ENCODE data around the gene MIR17HG. TPM values are rescaled to one million over a fixed set of nuclear protein-coding genes. Genes with fewer than 3 reads are reported as not detected.

Gene MIR17HG
- total RNA-seq = 1 to 10 TPM in 5 of 9 donors, under 1 TPM in 4; 0.67 to 2.4 (median 1.1) TPM
- 1 to 10 TPM in 1 of 2 donors, under 1 TPM in 1; 0.22 to 1.9 TPM for polyA plus RNA-seq
- long read RNA-seq, donor 1 = 0 reads
- long read RNA-seq, donor 2 = 0 reads
- long read RNA-seq, donor 3 = 0 reads

GRCh38 chr13:91347202-91347995, at the start of gene MIR17HG:
MIR17HG (plus strand) TSS chr13:91347687.
- H3K9me3 ChIP-seq = no peaks in the 10 kb centered on the region
- WGBS, 4 donors = 0 to 1% (median 1%) methylated on average over 24 to 103 of the region's 103 CpGs
- peak within 1 kb of the TSS; percentile 47 to 100 (median 82) for H3K4me3 ChIP-seq
- H3K4me1 ChIP-seq = peaks cover 0 to 30% (median 18%) of the 10 kb centered on the region in 12 donors
- intact Hi-C loops (cut with DNase I) = loop anchor here in 1 of 10 donors (5.0 kb wide), 1 partner anchor 35 kb away; no protein-coding TSS in a partner anchor
- DNase-seq (peak; percentile 87 to 93 (median 89)), ATAC-seq (peak; percentile 66 to 91 (median 89))
- TF ChIP-seq POLR2A (IDR thresholded peaks at IDR 0.05) = peak in 1 of 2 donors; percentile 78
- TF ChIP-seq, protein P1, sequence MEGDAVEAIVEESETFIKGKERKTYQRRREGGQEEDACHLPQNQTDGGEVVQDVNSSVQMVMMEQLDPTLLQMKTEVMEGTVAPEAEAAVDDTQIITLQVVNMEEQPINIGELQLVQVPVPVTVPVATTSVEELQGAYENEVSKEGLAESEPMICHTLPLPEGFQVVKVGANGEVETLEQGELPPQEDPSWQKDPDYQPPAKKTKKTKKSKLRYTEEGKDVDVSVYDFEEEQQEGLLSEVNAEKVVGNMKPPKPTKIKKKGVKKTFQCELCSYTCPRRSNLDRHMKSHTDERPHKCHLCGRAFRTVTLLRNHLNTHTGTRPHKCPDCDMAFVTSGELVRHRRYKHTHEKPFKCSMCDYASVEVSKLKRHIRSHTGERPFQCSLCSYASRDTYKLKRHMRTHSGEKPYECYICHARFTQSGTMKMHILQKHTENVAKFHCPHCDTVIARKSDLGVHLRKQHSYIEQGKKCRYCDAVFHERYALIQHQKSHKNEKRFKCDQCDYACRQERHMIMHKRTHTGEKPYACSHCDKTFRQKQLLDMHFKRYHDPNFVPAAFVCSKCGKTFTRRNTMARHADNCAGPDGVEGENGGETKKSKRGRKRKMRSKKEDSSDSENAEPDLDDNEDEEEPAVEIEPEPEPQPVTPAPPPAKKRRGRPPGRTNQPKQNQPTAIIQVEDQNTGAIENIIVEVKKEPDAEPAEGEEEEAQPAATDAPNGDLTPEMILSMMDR (IDR thresholded peaks at IDR 0.05) = no peak
- H3K36me3 ChIP-seq = peaks cover 0 to 29% (median 21%) of the 10 kb centered on the region in 9 donors
- no peaks in the 10 kb centered on the region for H3K27me3 ChIP-seq
- peak within 1 kb of the TSS; percentile 85 to 97 (median 94) for H3K27ac ChIP-seq

- Histone ChIP-seq H3K4me1 (no peaks in the 10 kb centered on the region), H3K4me3 (no peak overlapping the region), H3K27ac (no peak overlapping the region), H3K27me3 (peaks cover 0 to 5% (median 0%) of the 10 kb centered on the region in 9 donors), H3K36me3 (no peaks in the 10 kb centered on the region), H3K9me3 (no peaks in the 10 kb centered on the region)
- ATAC-seq = no peak
- no peak for DNase-seq
- intact Hi-C loops (cut with DNase I) = no loop called here
- no peak for TF ChIP-seq POLR2A (IDR thresholded peaks at IDR 0.05)
- TF ChIP-seq, protein P1 (IDR thresholded peaks at IDR 0.05) = no peak
- 62 to 78% (median 68%) methylated on average over 1 of the region's 1 CpG for WGBS, 4 donors
These were observed 49.4 kb upstream of the MIR17HG start for GRCh38 chr13:91298060-91298459.

GRCh38 chr13:91302111-91302510, 45.4 kb upstream of the MIR17HG start:
- ATAC-seq = no peak
- Histone ChIP-seq H3K4me1 (no peaks in the 10 kb centered on the region), H3K9me3 (no peaks in the 10 kb centered on the region), H3K27ac (no peak overlapping the region), H3K4me3 (no peak overlapping the region), H3K36me3 (no peaks in the 10 kb centered on the region), H3K27me3 (peaks cover 0 to 9% (median 0%) of the 10 kb centered on the region in 9 donors)
- WGBS, 4 donors = 59 to 71% (median 64%) methylated on average over 1 of the region's 1 CpG
- intact Hi-C loops (cut with DNase I) = no loop called here
- DNase-seq = no peak
- TF ChIP-seq, protein P1 (IDR thresholded peaks at IDR 0.05) = no peak
- TF ChIP-seq POLR2A (IDR thresholded peaks at IDR 0.05) = no peak

DNA sequence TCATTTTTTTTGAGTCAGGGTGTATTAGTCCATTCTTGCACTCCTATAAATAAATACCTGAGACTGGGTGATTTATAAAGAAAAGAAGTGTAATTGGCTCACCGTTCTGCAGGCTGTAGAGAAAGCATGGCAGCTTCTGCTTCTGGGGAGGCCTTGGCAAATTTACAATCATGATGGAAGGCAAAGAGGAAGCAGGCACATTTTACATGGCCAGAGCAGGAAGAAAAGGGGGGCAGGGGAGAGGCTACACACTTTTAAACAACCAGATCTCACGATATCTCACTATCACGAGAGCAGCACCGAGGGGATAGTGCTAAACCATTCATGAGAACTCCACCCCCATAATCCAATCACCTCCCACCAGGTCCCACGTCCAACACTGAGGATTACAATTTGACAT, 44.5 kb upstream of the MIR17HG start:
- intact Hi-C loops (cut with DNase I) = no loop called here
- no peaks in the 10 kb centered on the region for H3K36me3 ChIP-seq
- no peaks in the 10 kb centered on the region for H3K4me1 ChIP-seq
- no peak for DNase-seq
- no peak for ATAC-seq
- H3K27me3 ChIP-seq = peaks cover 0 to 10% (median 0%) of the 10 kb centered on the region in 9 donors
- TF ChIP-seq, protein P1 (IDR thresholded peaks at IDR 0.05) = no peak
- no peak for TF ChIP-seq POLR2A (IDR thresholded peaks at IDR 0.05)
- no peaks in the 10 kb centered on the region for H3K9me3 ChIP-seq
- 74 to 82% (median 79%) methylated on average over 5 of the region's 5 CpGs for WGBS, 4 donors
- no peak overlapping the region for H3K4me3 ChIP-seq
- H3K27ac ChIP-seq = no peak overlapping the region
